ENCODE data around the gene GNL3. TPM values are rescaled to one million over a fixed set of nuclear protein-coding genes. Genes with fewer than 3 reads are reported as not detected.

The GNL3 gene, protein sequence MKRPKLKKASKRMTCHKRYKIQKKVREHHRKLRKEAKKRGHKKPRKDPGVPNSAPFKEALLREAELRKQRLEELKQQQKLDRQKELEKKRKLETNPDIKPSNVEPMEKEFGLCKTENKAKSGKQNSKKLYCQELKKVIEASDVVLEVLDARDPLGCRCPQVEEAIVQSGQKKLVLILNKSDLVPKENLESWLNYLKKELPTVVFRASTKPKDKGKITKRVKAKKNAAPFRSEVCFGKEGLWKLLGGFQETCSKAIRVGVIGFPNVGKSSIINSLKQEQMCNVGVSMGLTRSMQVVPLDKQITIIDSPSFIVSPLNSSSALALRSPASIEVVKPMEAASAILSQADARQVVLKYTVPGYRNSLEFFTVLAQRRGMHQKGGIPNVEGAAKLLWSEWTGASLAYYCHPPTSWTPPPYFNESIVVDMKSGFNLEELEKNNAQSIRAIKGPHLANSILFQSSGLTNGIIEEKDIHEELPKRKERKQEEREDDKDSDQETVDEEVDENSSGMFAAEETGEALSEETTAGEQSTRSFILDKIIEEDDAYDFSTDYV
- total RNA-seq, result 74.9 and 78.8 TPM in 2 replicates

DNA sequence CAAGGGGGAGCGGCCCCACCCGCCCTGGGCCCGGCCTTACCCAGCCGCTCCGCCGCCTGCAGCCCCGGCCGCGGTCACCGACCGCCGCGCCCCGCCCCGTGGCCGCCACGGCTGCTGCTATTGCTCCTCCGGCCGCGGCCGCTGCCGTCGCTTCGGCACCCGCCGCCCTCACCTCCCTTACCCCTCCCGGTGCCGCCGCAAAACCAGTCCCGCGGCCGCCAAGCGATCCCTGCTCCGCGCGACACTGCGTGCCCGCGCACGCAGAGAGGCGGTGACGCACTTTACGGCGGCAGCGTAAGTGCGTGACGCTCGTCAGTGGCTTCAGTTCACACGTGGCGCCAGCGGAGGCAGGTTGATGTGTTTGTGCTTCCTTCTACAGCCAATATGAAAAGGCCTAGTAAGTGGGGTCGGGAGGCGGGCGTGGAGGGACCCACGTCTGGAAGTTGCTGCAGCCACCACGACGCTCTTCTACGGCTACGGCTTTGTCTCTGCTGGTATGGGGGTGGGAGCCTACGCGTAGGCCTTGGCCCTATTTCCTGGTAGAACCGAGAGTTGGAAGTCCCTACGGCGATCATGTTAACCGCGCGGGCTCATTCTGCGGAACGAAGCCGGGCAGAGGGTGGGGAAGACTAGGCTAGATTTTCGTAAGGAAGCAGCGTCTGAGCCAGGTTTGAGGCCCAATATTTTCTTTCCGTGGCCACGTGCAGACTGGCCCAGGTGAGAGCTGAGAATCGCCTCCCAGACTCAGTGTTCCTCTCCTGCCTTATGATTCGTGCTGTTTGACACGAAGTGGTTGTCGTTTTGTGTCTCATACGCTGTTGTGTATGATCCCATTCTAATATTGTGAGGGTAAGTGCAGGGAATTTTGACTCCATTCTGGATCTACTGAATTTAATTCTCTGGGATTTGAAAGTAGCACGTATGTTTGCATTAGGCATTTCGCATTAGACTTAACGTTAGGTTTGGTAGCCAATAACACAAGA lies at the start of gene GNL3, which contains the start of gene PBRM1:
TSS of gene GNL3 (plus strand) at position 324 of the 983 bp plus-strand sequence. CDS start at position 385, 61 bp downstream.
TSS of gene PBRM1 (minus strand) at position 205 of the 983 bp plus-strand sequence.

DNA sequence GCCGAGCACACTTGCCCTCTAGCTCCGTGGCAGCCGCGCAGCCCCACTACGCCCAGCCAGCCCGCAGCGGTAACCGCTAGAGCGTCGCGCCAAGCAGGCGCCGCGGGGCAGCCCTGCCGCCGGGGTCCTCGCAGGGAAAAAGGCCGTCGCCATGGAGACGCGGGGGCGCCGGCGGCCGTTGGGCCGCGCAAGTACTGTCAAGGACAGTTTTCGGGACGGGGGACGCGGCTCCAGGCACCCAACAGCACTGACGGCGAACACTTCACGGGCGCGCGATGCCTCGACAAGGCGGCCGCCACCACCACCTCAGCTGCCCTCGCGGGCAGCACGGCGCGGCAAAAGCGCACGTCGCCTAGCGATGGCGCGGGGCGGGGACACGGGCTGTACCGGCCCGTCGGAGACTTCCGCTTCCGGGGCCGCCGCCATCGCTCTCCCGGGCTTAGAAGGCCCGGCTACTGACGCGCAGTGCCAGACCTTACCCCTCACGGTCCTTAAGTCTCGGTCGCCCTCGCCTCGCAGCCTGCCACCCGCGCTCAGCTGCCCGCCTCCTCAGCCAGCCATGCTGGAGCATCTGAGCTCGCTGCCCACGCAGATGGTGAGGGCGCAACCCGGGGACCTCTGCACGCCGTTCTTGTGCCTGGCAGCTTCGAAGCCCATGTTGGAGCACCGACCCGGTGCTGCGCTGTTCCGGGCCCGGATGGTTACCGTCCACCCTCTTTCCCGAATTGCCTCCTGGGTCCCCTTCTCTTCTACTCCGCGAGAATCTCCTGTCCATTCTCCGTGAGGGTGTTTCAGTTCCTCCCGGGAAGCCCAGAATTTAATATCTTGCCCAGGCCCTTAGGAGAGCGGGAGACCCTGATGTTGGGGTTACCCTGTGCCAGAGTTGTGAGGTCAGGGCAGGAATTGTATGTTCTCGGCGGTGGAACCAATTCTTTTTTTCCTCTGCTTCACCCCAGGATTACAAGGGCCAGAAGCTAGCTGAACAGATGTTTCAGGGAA lies 20.2 kb downstream of the GNL3 start, which contains the start of the genes GLT8D1 and SPCS1:
TSS of gene GLT8D1 (minus strand) at position 104 of the 999 bp plus-strand sequence. CDS start 5,331 bp downstream, outside the sequence.
TSS of gene SPCS1 (plus strand) at position 419 of the 999 bp plus-strand sequence. CDS start at position 560, 141 bp downstream.

Other genes with a start within 250 kb of the GNL3 start
- 0.03 and 0.13 TPM in 2 replicates for gene SEMA3G, start 240.9 kb upstream of the GNL3 start, total RNA-seq
- 0.23 and 2.6 TPM in 2 replicates for gene TNNC1, start 232.0 kb upstream of the GNL3 start, total RNA-seq
- gene NISCH, start 230.4 kb upstream of the GNL3 start, total RNA-seq, result 87.9 and 109 TPM in 2 replicates
- gene STAB1, start 190.7 kb upstream of the GNL3 start, total RNA-seq, result 0.50 and 0.59 TPM in 2 replicates
- gene NT5DC2, start 152.2 kb upstream of the GNL3 start, total RNA-seq, result 117 and 122 TPM in 2 replicates
- 3.1 and 6.5 TPM in 2 replicates for gene UQCC5, start 149.4 kb upstream of the GNL3 start, total RNA-seq
- gene PBRM1, start 119 bp upstream of the GNL3 start, total RNA-seq, result 81.0 and 91.2 TPM in 2 replicates
- 106 and 149 TPM in 2 replicates for gene GLT8D1, start 19.8 kb downstream of the GNL3 start, total RNA-seq
- 58.3 and 64.1 TPM in 2 replicates for gene SPCS1, start 20.1 kb downstream of the GNL3 start, total RNA-seq
- gene NEK4, start 84.9 kb downstream of the GNL3 start, total RNA-seq, result 25.0 and 29.6 TPM in 2 replicates
- 0.17 and 0.33 TPM in 2 replicates for gene ITIH1, start 91.6 kb downstream of the GNL3 start, total RNA-seq
- gene ITIH3, start 108.8 kb downstream of the GNL3 start, total RNA-seq, result 0.10 and 2.5 TPM in 2 replicates
- 2.5 and 2.6 TPM in 2 replicates for gene ITIH4, start 144.6 kb downstream of the GNL3 start, total RNA-seq
- gene MUSTN1, start 149.0 kb downstream of the GNL3 start, total RNA-seq, result 0.13 TPM in 1 of 2 replicates, not detected in the other
- gene STIMATE, start 211.5 kb downstream of the GNL3 start, total RNA-seq, result 21.3 and 23.9 TPM in 2 replicates

Data from smooth muscle cell of the pulmonary artery (primary cell).